Activated T-cell treated with anti-CD3 and anti-CD28 coated beads, Interleukin-2, amount 50 U/mL, for 72 hours (primary cell): Measurements from ENCODE around the gene PWWP2A. TPM values are rescaled to one million over a fixed set of nuclear protein-coding genes. Genes with fewer than 3 reads are reported as not detected.

Experiments
- ATAC-seq, 2 donors: fragments of 150-1000 bp; cut with Tn5 transposase; replicated peaks in 1 of 2; 2 replicates each; pipeline ENCODE4 v1.10.0; 2021; ENCODE audit warnings: moderate library complexity in 2 of 2, mild to moderate bottlenecking in 1 of 2
- DNase-seq, 2 donors: peaks; one replicate each; pipeline ENCODE4 v3.0.0; 2021 to 2022; ENCODE audit warnings: mixed read lengths in 1 of 2
- H3K27ac Mint-ChIP-seq: one replicate; pipeline ENCODE4 v1.8.0; 2022; ENCODE audit warnings: mild to moderate bottlenecking, moderate library complexity, mixed read lengths
- H3K27me3 Mint-ChIP-seq: one replicate; pipeline ENCODE4 v1.8.0; 2022; ENCODE audit warnings: low read depth, mixed read lengths
- H3K36me3 Mint-ChIP-seq, 2 donors: one replicate each; pipeline ENCODE4 v1.8.0; 2022; ENCODE audit warnings: mixed read lengths in 2 of 2, mild to moderate bottlenecking in 1 of 2; ENCODE audit not compliant: insufficient read depth in 2 of 2
- H3K4me1 Mint-ChIP-seq: one replicate; pipeline ENCODE4 v1.8.0; 2022; ENCODE audit warnings: low read depth, mixed read lengths
- H3K4me3 Mint-ChIP-seq, 2 donors: one replicate each; pipeline ENCODE4 v1.8.0; 2022; ENCODE audit warnings: mild to moderate bottlenecking in 2 of 2, mixed read lengths in 2 of 2, moderate library complexity in 2 of 2
- H3K9me3 Mint-ChIP-seq, 2 donors: one replicate each; pipeline ENCODE4 v1.8.0; 2022; ENCODE audit warnings: mixed read lengths in 2 of 2
- total RNA-seq, 2 donors: library from RNA; stranded (reverse); gene quantifications; one replicate each; pipeline ENCODE4 v1.2.3, GENCODE V29; 2022

The PWWP2A gene
- total RNA-seq, 2 donors from 2014 or later = 14.9 to 21.3 TPM

DNA sequence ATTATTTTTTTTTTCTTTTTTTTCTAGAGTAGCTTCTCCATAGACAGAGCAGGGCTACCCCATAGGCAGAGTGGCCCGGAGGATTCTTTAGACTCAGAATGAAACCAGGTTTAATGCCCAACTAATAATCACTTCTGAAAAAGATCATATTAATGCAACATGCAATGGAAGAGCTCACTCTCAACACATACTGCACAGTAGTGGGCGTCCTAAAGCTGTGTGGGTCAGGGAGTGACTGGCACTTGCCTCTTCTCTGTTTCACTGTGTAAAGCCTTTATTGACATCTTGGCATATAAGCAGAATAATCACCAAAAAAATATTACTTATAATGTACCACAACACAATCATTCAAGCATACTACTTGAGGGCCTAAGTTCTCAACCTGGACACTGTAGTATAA, 11.1 kb downstream of the PWWP2A start:
- ATAC-seq (no peak), DNase-seq (no peak)
- Mint-ChIP-seq H3K4me3 (no peak overlapping the region), H3K4me1 (no peaks in the 10 kb centered on the region), H3K27me3 (no peaks in the 10 kb centered on the region), H3K27ac (no peak overlapping the region), H3K36me3 (peaks cover 0 to 8% of the 10 kb centered on the region in 2 donors), H3K9me3 (no peaks in the 10 kb centered on the region)

DNA sequence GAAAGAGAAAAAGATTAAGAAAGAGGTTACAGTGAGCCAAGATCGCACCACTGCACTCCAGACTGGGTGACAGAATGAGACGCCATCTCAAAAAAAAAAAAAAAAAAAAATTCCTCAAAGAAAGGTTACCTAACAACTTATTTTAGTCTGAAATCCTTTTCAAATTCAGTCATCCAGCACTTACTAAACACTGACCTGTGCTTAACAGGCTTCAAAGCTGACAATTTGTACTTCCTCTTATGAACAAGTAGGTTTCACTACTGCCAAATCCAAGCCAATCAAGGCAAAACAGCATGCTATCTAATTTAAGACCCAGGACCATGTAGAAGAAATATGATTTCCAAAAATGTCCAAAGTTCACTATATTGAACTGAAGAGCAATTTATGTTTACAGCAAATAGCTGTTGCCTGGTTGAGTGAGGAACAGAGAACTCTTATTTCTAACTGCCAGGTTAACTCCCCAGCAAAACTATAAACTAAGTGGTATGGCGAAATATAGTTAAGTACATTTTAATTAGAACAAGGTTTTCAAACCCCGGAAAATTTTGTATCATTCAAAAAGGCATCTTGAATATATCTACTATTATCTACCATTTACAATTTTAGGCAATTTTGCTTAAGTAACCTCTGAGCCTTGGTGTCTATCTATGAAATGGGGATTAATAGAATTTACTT, 13.4 kb downstream of the PWWP2A start:
- no peaks in the 10 kb centered on the region for H3K4me1 Mint-ChIP-seq
- ATAC-seq (no peak), DNase-seq (no peak)
- no peaks in the 10 kb centered on the region for H3K9me3 Mint-ChIP-seq
- H3K36me3 Mint-ChIP-seq = peaks cover 0 to 5% of the 10 kb centered on the region in 2 donors
- no peak overlapping the region for H3K4me3 Mint-ChIP-seq
- H3K27me3 Mint-ChIP-seq = no peaks in the 10 kb centered on the region
- H3K27ac Mint-ChIP-seq = no peak overlapping the region

DNA sequence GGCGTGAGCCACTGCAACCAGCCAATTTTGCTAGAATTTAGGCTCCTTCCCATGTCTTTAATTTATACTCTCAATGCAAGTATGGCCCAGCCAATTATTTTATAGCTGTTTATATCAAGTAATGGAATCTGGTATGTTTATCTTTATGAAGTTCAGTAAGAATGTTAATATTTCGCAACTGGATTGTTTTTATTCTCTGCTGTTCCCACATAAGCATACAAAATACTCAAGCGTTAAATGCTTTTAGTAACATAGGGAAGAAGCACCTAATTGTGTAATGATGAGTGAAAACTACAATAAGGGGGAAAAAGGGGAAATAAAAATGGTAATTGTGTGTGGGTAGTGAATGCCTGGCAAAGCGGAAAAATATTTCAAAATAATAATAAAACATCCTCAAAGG, 21.3 kb downstream of the PWWP2A start:
- no peak for DNase-seq
- no peak overlapping the region for H3K4me3 Mint-ChIP-seq
- H3K9me3 Mint-ChIP-seq = no peaks in the 10 kb centered on the region
- H3K27ac Mint-ChIP-seq = no peak overlapping the region
- H3K36me3 Mint-ChIP-seq = peaks cover 5 to 18% of the 10 kb centered on the region in 2 donors
- H3K27me3 Mint-ChIP-seq = no peaks in the 10 kb centered on the region
- no peak for ATAC-seq
- H3K4me1 Mint-ChIP-seq = peaks cover 16% of the 10 kb centered on the region

DNA sequence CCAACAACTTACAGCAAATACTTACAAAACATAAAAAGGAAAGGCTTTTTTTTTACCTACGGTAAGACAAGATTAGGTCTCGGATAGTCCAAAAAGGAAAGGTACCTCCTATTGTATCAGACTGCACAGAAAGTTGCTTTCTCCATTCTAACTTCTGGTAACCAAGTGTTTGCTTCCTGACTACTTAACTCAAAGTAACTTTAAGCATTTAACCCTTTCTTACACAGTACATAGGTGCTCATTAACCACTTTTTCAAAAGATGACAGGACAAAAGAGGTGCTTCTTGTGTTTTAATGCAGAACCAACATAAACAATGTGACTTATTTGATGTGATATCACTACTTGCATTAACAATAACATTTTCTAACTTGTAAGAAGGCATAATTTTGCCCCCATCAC, 23.1 kb downstream of the PWWP2A start:
- ATAC-seq (no peak), DNase-seq (no peak)
- Mint-ChIP-seq H3K4me3 (no peak overlapping the region), H3K27ac (no peak overlapping the region), H3K4me1 (peaks cover 17% of the 10 kb centered on the region), H3K36me3 (peaks cover 5 to 19% of the 10 kb centered on the region in 2 donors), H3K27me3 (no peaks in the 10 kb centered on the region), H3K9me3 (no peaks in the 10 kb centered on the region)

DNA sequence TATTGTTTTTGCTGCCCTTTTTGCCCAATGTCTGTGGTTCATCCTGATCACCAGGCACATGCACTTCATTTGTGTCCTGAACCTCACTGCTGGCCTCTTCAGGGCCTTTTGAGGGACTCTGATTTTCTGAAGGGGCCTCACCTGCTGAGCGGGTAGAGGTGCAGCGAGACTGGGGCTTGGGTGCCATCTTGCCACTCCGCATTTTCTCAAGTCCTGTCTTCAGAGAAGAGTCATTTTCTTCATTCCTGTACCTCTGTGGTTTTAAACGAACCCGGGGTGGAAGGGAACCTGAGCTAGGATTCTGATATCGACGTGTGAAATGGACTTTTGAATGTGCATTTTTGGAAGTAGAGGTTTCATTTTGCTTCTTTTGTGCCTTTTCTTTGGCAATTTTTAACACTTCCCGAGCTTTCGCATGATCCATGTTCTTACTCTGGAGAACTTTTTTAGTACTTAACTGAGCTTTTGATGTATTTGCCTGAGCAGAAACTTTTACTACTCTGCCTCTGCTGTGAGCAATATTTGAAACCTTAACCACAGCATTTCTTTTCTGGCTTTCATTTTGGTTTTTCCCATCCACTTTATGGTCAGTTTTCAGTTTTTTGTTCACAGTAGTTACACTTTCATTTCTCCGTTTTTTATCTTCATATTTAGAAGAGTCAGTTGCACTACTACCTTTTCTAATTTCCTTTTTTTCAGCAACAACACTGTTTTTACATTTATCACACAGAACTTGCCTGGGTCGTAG, 26.1 kb downstream of the PWWP2A start:
- H3K27ac Mint-ChIP-seq = no peak overlapping the region
- DNase-seq = no peak
- peak overlapping the region in 1 of 2 donors; percentile 60 for H3K4me3 Mint-ChIP-seq
- H3K36me3 Mint-ChIP-seq = peaks cover 5 to 15% of the 10 kb centered on the region in 2 donors
- no peaks in the 10 kb centered on the region for H3K27me3 Mint-ChIP-seq
- no peaks in the 10 kb centered on the region for H3K9me3 Mint-ChIP-seq
- H3K4me1 Mint-ChIP-seq = peaks cover 25% of the 10 kb centered on the region
- ATAC-seq = no peak

DNA sequence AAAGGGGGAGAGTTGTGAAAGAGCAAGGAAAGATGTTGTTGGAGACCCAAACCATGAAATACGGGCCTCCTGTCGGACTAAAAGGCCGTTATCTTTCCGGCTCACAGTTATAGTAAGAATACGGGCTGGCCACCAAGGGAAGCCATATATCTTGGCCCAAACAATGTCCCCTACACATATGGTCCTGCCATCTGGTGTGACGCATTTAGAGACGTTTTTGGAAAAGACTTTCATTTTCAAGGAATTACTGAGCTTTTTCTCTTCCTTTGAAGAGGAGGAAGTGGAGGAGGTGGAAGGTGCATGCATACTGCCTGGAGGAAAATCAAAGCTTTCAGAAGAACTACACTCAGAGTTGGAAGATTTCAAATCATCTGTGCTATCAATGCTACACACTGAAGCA, 26.7 kb downstream of the PWWP2A start:
- Mint-ChIP-seq H3K9me3 (no peaks in the 10 kb centered on the region), H3K27ac (no peak overlapping the region), H3K27me3 (no peaks in the 10 kb centered on the region), H3K36me3 (peaks cover 5 to 15% of the 10 kb centered on the region in 2 donors), H3K4me3 (no peak overlapping the region), H3K4me1 (peaks cover 25% of the 10 kb centered on the region)
- no peak for DNase-seq
- no peak for ATAC-seq

DNA sequence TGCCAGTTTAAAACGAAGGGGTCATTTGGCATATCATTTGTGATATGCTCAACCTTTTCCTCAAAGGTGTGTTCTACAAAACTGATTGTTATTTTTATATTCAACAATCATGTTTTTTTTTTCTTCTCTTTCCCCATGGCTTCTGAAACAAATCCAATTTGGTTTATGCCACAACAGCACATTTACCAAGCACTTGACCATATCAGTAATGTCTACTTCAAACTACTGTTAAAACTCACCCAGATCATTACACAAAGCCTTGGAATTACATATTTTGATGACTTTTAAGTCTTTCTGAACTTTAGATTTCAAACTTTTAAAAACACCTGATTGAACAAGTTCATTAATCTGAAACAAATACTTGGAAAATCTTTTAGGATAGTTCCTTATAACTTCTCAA, 29.2 kb downstream of the PWWP2A start:
- Mint-ChIP-seq H3K9me3 (no peaks in the 10 kb centered on the region), H3K27ac (no peak overlapping the region), H3K36me3 (peaks cover 5 to 15% of the 10 kb centered on the region in 2 donors)

DNA sequence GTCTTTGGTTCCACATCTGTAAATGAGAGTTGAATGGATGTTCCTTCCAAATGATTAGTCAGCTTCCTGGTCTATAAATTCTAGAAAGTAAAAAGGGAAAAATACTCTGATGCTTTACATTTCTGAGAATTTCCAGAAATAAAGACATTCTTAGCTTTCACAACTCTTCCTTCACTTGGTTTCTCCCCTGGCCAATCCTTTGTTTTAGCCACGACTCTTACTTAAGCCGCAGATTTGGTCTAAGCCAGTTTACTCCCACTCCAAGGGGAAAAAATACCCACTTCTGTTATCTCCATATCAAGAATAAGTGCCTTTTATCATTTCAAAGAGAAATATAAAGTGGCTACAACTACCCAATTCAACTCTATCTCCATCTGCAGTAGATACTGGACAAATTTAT, 29.7 kb downstream of the PWWP2A start:
- Mint-ChIP-seq H3K36me3 (peaks cover 5 to 15% of the 10 kb centered on the region in 2 donors), H3K4me1 (peaks cover 24% of the 10 kb centered on the region), H3K27ac (no peak overlapping the region), H3K27me3 (no peaks in the 10 kb centered on the region), H3K4me3 (no peak overlapping the region), H3K9me3 (no peaks in the 10 kb centered on the region)
- DNase-seq = no peak
- ATAC-seq = no peak

More for the DNA sequence above, 29.2 kb downstream of the PWWP2A start:
- DNase-seq = no peak
- ATAC-seq = no peak
- Mint-ChIP-seq H3K4me1 (peaks cover 25% of the 10 kb centered on the region), H3K4me3 (no peak overlapping the region), H3K27me3 (no peaks in the 10 kb centered on the region)

DNA sequence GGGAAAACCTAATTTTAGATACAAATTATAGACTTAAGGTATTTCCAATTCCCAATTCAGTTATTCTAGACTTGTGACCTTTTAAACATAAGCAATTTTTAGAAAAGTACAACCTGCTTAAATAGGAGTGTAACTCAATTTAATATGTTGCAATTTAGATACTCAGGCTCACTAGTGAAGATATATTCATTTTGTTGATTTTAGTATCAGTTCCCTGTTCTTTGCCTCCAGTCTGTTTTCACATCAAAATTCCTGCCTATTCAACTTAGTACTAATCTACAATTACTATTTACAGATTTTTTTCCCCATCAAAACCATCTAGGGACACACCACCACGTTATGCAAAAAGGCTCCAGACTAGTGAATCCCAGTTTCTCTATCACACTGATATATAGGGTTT, 30.4 kb downstream of the PWWP2A start:
- H3K27me3 Mint-ChIP-seq = no peaks in the 10 kb centered on the region
- H3K4me1 Mint-ChIP-seq = peaks cover 17% of the 10 kb centered on the region
- H3K36me3 Mint-ChIP-seq = peaks cover 5 to 9% of the 10 kb centered on the region in 2 donors
- no peak for DNase-seq
- H3K9me3 Mint-ChIP-seq = no peaks in the 10 kb centered on the region
- no peak overlapping the region for H3K4me3 Mint-ChIP-seq
- H3K27ac Mint-ChIP-seq = no peak overlapping the region
- no peak for ATAC-seq

DNA sequence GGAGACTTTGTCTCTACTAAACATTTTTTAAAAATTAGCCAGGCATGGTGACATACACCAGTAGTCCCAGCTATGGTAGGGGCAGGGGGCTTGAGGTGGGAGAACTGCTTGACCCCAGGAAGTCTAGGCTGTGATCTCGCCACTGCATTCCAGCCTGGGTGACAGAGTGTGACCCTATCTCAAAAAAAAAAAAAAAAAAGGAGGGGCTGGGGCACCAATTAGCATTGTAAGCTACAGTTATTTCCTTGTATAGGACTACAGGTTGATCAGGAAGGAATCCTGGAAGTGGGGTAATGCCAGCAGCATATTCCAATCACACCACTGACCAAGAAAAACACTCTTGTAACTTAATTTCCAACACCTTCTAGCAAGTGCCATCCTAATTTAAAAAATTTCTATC, 32.1 kb downstream of the PWWP2A start:
- H3K9me3 Mint-ChIP-seq = no peaks in the 10 kb centered on the region
- no peaks in the 10 kb centered on the region for H3K27me3 Mint-ChIP-seq
- no peak for DNase-seq
- H3K36me3 Mint-ChIP-seq = no peaks in the 10 kb centered on the region
- no peak for ATAC-seq
- no peak overlapping the region for H3K4me3 Mint-ChIP-seq
- H3K27ac Mint-ChIP-seq = no peak overlapping the region
- peaks cover 8% of the 10 kb centered on the region for H3K4me1 Mint-ChIP-seq

DNA sequence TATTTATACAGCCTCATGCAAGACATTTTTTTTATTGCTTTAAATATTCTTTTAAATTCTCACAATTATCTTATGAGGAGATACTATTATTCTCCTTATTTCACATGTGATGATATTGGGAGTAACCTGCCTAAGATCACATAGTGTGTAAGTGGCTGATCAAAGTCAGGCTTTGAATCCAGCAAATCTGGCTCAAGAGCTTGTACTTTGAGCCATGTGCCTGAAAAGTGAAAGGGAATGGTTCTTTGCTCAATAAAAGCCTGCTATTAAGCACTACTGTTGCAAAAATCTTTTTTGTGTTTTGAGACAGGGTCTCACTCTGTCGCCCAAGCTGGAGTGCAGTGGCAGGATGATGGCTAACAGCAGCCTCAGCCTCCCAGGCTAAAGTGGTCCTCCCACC, 35.1 kb downstream of the PWWP2A start:
- Mint-ChIP-seq H3K27ac (no peak overlapping the region), H3K4me1 (no peaks in the 10 kb centered on the region), H3K9me3 (no peaks in the 10 kb centered on the region), H3K4me3 (no peak overlapping the region), H3K36me3 (no peaks in the 10 kb centered on the region), H3K27me3 (no peaks in the 10 kb centered on the region)
- ATAC-seq (no peak), DNase-seq (no peak)

DNA sequence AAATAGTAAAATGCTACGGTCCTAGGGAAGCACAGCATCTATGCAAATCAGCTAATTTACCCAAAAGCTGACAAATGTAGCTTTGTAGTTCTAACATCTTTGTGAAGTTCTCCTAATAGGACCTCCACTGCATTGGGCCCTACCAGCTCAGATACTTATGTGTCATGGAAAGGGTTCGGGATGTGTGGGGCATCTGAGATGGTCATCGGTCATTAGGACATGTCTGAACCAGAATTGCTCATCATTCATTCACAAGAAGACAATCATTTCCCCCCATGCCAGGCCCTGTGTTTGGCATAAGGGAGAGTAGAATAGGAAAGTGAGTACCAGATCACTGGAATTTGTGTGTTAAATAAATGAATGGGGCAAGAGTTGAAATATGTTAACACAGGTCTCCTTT, 35.7 kb downstream of the PWWP2A start:
- ATAC-seq (no peak), DNase-seq (no peak)
- Mint-ChIP-seq H3K36me3 (peaks cover 0 to under 1% of the 10 kb centered on the region in 2 donors), H3K27ac (no peak overlapping the region), H3K27me3 (no peaks in the 10 kb centered on the region), H3K4me3 (no peak overlapping the region), H3K4me1 (no peaks in the 10 kb centered on the region), H3K9me3 (no peaks in the 10 kb centered on the region)

DNA sequence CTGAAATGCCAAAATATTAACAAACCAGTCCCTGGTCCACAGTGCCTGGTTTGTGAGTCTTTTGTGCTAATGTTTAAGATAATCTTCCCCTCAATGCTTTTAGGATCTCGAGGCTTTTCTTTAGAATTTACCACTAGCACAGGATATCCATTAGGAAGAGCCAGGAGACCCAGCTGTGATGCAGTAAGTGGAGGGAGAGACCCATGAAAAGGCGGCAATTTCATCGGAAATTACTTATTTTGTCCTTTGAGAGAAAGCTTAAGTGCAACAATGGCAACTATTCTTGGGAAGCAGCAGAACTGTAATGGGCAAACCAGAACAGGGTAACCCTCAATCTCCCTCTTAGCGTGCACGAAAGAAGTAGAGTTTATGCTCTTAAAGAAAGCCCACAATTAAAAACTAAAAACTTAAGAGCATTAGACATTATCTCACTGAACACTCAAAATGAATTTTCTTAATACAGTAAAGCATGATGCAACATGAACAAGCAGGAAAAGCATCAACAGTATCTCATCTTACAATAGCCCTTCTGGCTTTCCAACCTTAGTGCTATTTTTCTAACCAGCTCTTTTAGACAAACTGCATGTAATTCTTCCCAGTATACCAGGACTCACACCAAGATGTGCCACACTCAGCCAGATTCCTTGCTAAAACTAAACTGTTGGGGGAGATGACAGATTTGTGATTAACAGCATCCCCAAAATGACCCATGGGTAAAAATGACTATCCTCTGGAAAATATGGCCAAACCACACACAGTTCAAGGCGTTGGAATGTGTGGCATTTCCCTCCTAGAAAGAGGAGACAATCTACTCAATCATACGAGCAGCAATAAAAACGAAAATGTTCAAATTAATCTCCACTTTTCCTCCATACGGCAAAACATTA, 36.4 kb downstream of the PWWP2A start:
- H3K9me3 Mint-ChIP-seq = no peaks in the 10 kb centered on the region
- no peak overlapping the region for H3K27ac Mint-ChIP-seq
- DNase-seq = no peak
- peaks cover 0 to 2% of the 10 kb centered on the region in 2 donors for H3K36me3 Mint-ChIP-seq
- no peaks in the 10 kb centered on the region for H3K27me3 Mint-ChIP-seq
- no peak for ATAC-seq
- no peak overlapping the region for H3K4me3 Mint-ChIP-seq
- H3K4me1 Mint-ChIP-seq = no peaks in the 10 kb centered on the region
